Midbrain (tissue), 1 donor: ENCODE results near the gene TNNC1.

Experiments used
- DNase-seq: peaks from one replicate; lab custom pipeline; 2025; lab: John Stamatoyannopoulos, UW

The TNNC1 gene

DNA sequence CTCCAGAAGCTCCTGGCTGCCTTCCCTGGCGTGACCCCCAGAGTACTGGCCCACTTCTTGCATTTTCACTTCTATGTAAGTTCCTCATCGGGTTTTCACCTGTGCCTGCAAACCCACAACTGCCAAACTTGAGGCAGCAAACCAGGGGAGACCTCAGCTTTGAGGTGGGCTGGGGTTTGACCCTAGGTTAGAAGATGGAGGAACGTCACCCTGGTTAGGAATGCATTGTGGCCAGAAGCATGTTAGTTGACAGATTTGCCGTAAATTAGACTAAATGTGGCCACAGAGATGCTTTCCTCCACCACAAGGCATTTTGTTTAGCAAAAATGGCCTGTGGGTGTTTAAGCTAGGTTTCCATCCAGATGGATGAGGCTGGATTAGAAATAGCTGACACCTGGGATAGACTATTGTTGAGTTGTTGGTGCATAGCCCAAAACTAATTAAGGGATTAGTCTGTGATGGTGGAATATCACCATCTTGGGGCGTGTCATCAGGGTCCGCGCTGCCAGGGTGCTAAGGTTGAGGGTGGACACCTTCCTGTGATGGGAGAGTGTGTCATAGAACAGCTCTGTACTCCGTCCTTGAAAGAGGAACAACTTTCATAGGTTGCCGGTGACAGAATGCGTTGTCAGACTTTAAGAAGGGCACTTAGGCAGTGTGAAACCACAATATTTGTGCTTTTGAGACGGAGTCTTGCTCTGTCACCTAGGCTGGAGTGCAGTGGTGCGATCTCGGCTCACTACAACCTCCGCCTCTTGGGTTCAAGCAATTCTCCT, 5.1 kb upstream of the TNNC1 start:
- no peak for DNase-seq

DNA sequence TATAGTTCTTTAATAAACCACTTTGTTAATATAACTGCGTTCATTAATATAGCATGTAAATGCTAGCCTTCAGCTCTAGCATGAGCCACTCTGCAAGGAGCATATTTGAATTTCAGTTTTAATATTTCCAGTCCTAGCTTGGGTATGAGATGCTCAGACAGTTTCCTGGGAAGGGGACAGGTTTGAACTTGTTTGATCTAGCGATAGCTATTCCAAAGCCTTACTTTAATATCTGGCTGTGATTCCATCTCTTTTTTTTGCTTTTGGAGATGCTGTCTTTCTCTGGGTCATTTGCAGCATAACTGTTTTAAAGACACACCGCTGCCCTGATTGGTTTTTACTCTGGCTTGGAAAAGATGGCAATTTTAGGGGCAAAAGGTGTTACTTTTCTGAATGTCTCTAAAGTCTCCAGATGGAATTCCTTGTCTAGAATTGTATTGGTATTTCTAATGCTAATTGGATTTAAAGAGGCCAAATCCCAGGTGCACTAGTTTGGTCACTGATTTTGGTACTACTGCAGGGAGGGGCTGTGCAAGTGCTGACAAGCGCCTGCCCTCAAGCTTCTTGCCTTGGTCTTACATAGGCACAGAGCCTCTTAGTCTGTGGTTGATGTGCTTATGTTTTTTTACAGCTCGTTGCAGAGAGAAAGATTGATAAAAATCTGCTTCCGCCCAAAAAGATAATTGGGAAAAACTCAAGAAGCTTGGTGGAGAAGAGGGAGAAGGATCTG, 4.4 kb upstream of the TNNC1 start:
- no peak for DNase-seq

DNA sequence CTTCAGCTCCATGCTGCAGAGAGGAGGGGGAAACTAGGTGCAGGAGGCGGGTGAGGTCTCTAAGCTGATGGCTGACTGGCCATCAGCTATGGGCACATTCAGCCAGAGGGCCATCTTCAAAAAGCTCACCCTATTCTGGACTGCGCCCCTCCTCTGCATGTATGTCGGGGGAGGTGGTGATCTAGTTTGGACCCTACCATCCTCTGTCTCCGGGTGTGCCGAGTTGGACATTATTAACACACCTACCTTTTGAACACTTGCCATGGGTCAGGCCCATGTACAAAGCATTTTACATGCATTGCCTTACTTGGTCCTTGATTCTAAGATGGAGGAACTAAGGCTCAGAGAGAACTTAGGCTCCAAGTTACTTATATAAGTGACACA, 3.0 kb upstream of the TNNC1 start:
- no peak for DNase-seq

DNA sequence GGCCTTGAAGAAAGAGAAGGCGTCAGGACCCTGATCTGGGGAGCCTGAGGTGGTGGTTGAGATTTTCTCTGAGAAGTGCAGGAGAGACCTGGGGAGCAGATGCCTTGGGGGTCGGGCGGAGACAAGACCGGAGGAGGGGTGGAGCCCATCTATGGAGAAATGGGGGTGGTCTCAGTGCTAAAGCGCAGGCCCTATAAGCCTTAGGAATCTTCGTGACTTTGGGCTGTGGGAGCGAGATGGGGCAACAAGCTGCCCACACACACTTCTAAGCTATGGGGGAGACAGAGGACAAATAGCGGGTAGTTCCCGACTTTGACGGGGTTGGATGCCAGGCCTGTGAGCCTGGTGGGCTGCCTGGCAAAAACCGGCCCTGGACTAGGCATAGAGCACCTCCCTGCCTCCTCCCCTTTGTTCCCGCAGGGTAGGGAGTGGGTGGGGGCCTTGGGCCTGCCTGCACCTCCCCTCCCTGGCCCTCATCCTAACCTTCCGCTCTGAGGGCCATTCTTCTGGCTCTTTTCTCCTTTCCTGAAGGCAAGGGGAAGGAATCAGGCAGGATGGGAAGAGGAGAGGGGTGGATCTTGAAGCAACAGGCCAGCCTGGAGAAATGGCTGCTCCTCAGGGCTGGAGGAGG, 2.4 kb upstream of the TNNC1 start:
- no peak for DNase-seq

DNA sequence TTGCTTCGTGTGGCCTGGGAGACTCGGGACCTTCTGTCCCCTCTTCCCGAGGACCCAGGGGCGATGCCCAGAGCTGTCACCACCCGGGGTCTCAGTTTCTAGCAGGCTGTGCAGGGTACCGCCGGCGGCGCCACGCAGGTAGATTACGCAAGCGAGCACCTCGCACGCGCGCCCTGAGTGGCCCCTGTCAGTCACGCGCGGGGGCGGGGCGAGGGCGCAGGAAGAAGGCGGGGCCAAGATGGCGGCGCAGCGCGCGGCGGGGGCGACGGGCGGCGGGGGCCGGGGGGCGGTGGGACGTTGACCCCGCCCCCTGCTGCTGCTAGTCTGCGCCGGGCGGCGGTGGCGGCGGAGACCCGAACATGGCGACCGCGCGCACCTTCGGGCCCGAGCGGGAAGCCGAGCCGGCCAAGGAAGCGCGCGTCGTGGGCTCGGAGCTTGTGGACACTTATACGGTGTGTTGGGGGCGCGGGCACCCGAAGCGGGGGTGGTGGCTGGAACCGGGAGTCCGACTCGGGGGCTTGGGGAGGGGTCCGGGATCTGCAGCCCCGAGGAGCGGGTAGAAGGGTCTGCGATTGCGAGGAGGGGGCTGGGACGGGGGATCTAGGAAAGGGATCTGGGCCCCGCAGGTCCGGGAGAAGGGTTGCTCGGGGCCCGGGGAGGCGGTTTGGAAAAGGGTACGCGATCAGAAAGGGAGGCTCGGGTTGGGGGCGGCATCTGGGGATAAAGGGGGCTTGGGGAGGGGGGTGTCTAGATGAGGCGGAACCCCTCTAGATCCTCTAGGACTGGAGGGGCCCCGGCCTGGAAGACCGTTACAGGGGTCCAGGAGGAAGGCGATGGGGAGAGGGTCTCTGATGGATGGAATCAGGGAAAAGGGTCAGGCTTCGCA, 1.7 kb upstream of the TNNC1 start, which contains the start of gene NISCH:
NISCH (plus strand) TSS at position 322 of the 886 bp plus-strand sequence; CDS start at position 360, 38 bp downstream.
- peak; percentile 82 for DNase-seq

DNA sequence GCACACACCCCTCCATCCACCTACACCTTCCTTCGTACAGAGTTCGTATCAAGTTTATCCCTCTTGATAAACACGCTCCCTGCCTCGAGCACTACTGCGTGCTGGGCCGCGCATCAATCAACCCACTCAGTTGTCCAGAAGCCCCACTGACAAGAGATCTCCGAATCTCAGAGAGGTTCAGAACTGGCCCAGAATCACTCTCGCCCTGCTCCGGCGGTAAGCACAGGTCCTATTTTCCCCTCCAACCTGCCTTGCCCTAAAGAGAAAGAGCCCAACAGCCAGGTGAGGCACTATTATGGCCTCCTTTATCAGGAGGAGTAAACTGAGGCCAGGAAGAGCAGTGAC, 1.1 kb upstream of the TNNC1 start:
- no peak for DNase-seq

DNA sequence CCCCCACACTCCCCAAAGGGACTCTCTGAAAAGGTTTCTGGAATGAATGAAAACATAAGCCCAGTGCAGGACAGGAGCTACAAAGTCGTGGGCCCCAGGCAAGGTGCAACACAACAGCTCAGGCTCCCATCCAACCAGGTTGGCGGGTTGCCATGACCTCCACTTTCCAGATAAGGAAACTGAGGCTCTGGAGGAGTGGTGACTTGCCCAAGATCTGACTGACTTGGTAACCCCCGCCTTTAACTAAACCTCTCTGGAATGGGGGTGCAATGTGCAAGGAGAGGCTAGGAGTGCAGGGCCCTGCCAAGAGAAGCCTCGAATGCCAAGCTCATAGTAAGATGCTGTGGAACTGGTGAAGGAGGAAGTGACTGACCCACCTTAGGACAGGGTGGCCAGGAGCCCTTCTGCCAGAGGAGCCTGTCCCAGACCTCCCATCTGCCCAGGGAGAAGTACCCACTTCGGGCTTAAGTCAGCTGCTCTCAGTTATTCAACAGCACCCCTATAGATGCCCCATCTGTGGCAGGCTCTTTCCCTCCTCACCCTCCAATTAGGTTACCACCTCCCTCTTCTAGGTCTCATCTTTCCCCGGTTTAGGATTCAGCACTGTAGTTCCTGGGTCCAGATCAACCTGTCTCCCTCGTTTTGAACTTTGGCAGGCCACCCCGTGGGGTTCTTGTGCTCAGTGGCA, 553 bp upstream of the TNNC1 start:
- no peak for DNase-seq

DNA sequence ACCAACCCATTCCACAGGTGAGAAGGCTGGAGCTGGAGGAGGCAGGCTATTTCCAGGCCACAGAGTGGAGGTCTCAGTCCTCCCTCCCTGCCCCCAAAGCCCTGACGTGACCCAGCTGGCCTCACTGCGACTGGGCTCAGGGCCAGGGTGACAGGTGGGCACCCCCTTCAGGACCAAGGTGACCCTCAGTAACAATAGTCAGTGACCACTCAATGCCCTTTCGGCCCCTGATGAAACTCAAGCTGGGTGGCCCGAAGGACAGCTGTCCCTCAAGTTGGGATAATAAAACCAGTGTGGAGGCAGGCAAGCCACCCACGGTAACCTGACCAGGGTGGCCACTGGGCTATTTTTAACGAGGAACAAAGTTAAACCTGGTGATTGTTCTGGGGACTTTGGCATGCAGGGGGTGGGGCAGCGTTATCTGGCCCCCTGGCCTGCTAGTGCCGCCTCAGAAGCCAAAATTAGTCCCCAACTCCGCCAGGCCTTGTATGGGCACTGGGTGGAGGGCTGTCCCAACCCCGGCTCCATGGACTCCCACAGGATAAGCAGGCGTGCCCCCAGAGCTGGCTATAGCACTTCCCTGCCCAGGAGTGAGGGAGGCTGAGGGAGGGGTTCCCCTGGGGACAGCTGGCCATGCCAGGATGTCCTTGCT, 1.1 kb downstream of the TNNC1 start:
- no peak for DNase-seq

DNA sequence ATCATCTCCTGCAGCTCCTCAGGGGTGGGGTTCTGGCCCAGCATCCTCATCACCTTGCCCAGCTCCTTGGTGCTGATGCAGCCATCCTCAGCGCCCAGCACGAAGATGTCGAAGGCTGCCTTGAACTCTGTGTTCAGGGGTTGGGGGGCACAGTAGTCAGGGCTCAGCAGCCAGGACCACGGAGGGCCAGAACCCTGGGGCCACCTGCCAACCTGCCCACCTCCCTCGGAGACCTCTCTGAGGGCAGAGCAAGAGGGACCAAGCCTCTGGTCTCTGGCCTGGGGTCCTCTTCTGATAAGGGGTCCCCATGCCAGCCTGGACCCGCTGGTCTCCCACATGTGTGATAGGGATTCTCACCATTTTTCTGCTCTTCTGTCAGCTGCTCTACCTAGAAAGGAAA, 1.7 kb downstream of the TNNC1 start:
- no peak for DNase-seq

DNA sequence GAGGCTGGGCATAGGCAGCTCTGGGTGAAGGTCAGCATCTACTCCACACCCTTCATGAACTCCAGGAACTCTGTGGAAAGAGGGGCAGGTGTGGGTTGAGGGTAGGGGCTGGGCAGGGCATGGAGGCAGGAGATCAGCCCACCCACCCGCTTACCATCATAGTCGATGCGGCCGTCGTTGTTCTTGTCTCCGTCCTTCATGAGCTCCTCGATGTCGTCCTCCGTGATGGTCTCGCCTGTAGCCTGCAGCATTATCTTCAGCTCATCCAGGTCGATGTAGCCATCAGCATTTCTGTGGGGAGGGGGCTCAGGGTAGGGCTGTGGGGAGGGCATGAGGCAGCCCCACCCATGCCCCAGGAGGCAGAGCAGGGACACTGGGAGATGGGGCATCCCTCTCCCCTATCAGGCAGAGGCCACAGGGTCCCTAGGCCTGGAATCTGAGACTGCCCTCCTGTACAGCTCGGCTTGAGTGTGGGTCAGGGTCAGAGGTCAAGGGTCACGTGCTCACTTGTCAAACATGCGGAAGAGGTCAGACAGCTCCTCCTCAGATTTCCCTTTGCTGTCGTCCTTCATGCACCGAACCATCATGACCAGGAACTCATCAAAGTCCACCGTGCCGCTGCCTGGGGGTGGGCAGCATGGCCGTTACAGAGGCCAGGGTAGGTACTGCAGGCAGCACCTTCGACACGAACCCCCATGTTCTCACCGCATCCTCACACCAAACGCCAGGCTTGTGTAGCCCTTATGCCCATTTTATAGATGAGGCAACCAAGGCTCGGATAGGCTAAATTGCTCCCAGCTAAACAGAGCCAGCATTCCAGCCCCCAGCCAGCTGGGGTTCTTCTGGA, 2.4 kb downstream of the TNNC1 start:
- no peak for DNase-seq

DNA sequence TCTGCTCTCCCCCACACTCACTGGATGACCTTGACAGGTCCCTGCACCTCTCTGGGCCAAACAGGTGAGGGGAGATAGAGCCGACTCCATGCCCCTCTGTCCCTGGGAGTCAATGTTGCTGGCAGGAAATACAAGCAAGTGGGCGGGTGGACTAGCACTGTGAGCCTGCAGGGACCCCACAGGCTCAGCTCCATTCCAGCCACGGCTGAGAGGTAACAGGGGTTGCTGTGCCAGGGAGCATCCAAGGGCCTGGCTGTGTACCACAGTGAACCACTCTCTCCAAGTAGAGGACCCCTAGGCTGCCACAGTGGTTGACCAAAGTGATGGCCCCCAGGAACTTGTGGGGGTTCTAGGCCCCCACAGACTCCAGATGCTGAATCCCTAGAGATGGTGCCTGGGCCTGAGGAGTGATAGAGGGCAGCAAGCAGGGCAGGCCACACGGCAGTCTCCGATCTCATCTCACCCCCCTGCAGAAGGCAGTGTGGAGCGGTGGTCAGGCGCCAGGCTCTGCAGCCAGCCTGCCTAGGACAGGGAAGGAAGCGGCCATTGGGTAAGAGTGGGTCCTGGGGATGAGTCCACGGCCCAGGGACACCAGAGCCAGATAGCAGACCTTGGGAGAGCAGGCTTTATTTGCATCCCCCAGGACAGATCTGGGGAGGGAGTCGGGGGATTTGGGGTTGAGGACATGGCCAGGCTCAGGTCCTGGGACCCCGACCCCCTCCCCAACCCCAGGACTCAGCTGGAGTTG, 3.2 kb downstream of the TNNC1 start:
- no peak for DNase-seq

DNA sequence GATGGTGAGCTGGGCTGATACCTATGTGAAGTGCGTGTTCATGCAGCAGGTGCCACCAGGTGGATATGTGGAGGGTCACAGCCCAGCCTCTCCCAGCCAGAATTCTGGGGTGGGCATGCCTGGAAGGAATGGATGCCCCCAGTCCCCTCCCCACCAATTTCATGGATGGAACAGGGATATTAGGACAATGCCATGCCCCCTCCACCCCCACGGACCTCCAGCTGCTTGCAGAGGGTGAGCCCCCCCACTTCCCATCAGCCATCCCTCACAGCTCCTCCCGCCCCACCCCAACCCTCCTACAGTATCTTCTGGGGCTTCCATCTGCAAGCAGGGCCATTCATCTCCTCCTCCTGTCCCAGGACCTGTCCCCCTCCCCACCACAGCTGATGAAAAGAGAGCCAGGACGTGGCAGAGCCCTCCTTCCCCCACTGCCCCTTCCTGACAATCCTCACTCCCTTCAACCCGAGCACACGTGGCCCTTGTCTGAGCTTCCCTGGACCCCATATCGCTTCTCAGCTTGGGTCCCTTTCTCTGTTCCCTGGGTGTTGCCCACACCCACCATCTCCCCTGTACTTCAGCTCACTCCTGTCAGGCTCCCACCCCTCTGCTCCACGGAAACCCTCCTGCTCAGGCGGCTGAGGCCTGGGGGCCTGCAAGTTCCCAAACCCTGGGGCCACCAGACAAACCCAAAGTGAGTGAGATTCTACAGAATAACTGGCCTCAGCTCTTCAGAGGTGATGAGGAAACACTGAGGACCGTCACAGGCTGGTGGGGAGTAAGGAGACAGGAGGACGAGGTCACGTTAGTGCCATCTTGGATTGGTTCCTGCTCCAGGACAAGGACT, 6.1 kb downstream of the TNNC1 start:
- no peak for DNase-seq

DNA sequence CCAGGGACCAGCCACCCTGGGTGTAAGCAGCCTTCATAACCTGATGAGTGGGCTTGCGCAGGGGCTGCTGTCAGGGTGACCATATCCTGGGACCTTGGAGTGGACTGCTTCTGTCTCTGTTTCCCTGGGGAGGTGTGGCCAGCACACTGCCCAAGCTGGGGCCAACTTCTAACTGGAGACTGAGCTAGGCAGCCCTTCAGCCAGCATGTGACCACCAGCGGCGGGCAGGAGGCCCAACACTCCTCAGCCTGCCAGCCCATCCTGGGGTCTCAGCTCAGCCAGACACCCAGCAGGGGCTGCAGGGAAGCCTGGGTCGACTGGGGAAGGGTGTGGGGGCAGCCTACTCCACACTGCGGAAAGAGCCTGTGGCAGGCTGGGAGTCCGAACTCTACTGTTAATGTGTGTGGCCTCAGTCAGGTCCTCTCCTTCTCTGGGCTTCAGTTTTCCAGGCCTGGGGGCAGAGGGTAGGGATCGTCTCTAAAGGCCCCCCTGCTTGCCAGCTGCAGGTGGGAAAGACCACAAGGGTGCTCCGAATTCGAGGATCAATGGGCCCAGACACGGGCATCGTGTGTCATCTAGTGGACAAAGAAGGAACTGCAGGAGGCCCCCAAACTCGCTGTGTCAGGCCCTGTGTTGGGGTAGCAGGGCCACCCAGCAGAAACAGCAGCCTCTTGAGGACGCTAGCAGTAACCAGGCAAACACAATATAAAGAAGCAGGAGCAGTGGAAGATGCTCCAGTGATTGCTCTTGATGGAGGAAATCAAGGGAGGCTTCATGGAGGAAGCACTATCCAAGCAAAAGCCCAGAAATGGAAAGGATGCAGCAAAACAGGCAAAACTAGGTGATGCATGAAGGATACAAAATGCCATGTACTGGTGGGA, 7.0 kb downstream of the TNNC1 start:
- DNase-seq, result peak; percentile 42

DNA sequence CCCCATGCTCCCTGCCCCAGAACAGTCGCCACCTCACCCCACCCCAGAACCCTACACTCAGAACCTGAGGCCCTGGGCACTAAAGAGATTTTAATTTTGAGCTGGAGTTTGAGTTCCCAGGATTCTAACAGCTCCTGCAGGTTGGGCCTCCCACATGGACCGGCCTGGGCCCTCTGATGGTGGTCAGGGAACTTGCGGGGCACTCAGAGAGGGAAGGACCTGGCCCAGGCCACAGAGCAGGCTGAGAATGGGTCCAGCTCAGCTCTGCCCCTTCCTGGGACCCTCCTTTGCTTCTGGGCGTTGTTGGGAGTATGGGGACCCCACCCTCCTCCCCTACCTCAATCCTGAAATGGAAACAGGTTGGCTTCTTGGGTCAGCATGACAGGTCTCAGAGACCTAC, 7.8 kb downstream of the TNNC1 start:
- no peak for DNase-seq

DNA sequence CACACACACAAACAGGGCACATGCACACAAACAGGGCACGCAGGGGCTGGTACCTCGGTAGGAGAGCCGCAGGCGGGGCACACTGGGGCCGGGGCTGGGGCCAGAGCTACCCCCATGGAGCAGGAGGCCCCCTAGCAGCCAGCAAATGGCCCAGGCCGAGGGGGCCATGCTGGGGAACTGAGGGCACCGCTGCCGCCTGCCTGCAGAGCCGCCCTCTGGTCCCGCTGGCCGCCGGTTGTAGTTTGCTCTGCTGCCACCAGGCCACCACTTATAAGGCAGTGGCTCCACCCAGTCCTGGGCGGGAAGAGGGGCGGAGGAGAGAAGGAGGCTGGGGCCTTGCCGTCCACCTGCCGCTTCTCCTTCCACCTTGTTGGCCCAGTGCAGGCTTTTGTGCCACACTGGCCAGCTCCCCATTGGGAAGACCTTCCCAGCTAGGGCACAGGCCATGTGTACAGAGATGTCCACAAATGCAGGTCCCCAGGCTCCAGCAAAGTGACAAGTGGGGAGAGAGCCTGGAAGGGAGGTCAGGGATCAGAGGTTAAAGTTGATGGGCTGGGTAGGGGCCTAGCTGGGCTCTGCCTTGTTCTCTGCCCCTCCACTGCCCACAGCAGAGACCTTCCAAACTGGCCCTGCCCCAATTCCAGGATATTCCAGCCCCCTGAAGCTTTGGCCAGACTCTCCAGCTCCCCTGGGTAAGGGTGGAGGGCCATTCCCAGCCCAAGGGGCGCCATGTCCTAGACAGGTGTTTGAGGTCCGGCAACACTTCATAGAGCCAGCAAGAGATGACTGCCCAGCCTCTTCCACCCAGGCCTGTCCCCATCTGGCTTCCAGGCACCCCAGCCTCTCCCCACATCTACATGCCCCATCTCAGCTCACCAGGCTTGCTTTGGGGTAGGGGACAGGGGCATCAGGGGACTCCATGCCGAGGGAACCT, 8.7 kb downstream of the TNNC1 start, which contains the start of gene SEMA3G:
SEMA3G (minus strand) TSS at position 244 of the 934 bp plus-strand sequence; CDS start at position 168, 76 bp downstream.
- no peak for DNase-seq
